COLO668 (cell line): ENCODE measurements around the gene SLC30A1.
"Not testable (repeated sequence)": the region's sequence is repeated elsewhere in the genome, so short reads cannot be mapped to it uniquely, and the experiment has no call there.

Source experiments
- DNase-seq: peaks from one replicate; lab custom pipeline; 2025; ENCODE audit not compliant: unreplicated experiment; lab: John Stamatoyannopoulos, UW

SLC30A1 gene

GRCh38 chr1:211549092-211549711, 29.8 kb downstream of the SLC30A1 start:
- no peak for DNase-seq

GRCh38 chr1:211548321-211549091, 30.5 kb downstream of the SLC30A1 start:
- DNase-seq = no peak

- DNase-seq = no peak
Observed at GRCh38 chr1:211547710-211548109, 31.3 kb downstream of the SLC30A1 start.

GRCh38 chr1:211546543-211546942, 32.4 kb downstream of the SLC30A1 start:
- no peak for DNase-seq

GRCh38 chr1:211543025-211543424, 35.9 kb downstream of the SLC30A1 start:
- no peak for DNase-seq

GRCh38 chr1:211541720-211542477, 37.1 kb downstream of the SLC30A1 start:
- no peak for DNase-seq

- DNase-seq = no peak
Observed at GRCh38 chr1:211541278-211541677, 37.7 kb downstream of the SLC30A1 start.

- not testable (repeated sequence) for DNase-seq
Observed at GRCh38 chr1:211540824-211541223, 38.1 kb downstream of the SLC30A1 start.

GRCh38 chr1:211538287-211538686, 40.7 kb downstream of the SLC30A1 start:
- no peak for DNase-seq

- DNase-seq = no peak
Observed at GRCh38 chr1:211537253-211537652, 41.7 kb downstream of the SLC30A1 start.

GRCh38 chr1:211536606-211537005, 42.4 kb downstream of the SLC30A1 start:
- no peak for DNase-seq

GRCh38 chr1:211535346-211535745, 43.6 kb downstream of the SLC30A1 start:
- DNase-seq = no peak

GRCh38 chr1:211534545-211535291, 44.2 kb downstream of the SLC30A1 start:
- no peak for DNase-seq

GRCh38 chr1:211532088-211532444, 46.9 kb downstream of the SLC30A1 start:
- no peak for DNase-seq

- DNase-seq = no peak
Observed at GRCh38 chr1:211531194-211532087, 47.5 kb downstream of the SLC30A1 start.

- DNase-seq = no peak
Observed at GRCh38 chr1:211530102-211530501, 48.9 kb downstream of the SLC30A1 start.

GRCh38 chr1:211529453-211529852, 49.5 kb downstream of the SLC30A1 start:
- DNase-seq = no peak

- DNase-seq = no peak
Observed at GRCh38 chr1:211529011-211529410, 50.0 kb downstream of the SLC30A1 start.

- DNase-seq = no peak
Observed at GRCh38 chr1:211527888-211528287, 51.1 kb downstream of the SLC30A1 start.

GRCh38 chr1:211527006-211527405, 52.0 kb downstream of the SLC30A1 start:
- no peak for DNase-seq
